GM18861 (cell line): ENCODE measurements around the gene LAMA2.

Experiments
- ATAC-seq: cut with Tn5 transposase; IDR thresholded peaks from one replicate; pipeline ENCODE4 v1.9.1; 2021; ENCODE audit not compliant: unreplicated experiment

Gene LAMA2

DNA sequence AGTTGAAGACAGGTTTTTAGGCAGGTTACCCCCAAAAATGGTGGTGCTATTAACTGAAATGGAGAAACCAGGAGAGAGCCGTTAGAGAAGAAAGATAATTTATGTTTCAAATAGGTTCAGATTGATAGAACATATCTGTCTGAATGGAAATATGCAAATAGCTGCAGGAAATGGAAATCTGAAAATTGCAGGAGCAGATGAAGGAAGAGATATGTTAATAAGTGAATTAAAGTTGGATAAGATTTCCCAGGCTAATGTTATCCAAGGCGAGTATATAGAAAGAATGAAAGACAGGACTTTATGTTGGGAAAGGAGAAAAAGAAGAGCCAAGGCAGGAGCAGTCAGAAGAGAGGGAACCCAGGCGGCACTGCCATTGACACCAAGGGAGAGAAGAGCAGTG is 461.4 kb downstream of the LAMA2 start:
- no peak for ATAC-seq

DNA sequence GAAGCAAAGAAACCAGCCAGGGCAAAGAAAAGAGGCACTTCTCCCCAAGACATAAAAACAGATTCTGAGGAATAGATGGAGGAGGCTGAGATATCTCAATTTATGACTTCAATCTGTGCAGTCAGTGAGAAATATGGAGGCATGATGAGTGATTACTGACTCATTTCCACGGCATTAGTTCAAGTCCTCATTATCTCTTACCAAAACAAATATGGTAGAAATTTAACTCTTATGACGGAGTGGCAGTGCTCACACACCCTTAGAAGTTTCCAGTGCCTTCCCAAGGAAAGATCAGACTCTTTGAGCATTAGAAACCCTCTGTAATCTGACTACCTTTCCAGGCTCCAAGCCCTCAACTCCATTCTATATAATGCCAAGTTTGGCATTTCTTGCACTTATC is 463.0 kb downstream of the LAMA2 start:
- ATAC-seq, result no peak

DNA sequence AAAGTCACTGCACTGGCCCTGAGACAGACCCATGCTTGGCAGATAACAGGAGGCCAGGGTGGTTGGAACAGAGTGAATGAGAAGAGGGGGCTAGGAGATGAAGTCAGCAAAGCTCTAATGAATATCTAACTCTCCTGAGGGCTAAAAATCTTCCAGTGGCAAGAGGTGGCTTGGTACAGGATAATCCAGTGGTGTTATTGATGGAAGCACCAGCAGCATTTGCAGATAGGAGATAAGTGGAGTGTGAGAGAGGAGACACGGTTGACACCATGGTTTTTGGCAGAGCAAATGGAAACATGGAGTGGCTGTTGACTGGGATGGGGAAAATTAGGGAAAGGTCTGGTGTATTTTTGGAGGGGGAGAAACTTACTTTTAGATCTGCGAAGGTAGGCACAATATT is 464.0 kb downstream of the LAMA2 start:
- no peak for ATAC-seq

DNA sequence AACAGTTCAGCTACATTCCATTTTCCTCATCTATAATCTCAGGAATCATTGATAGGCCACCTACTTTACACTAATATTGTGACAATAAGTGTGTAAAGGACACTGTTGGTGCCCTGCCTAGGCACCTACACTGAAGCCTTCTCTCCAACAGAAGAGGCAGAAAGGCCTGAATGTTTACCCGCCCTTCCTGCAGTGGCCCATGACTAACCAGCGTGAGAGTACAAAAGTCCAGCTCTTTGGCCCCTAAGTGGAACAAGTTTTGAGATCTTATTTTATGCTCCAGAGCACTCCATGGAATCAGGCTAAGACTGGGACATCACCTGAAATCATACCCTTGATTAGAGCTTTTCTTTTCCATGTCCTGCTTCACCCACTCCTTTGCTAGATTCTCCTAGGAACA is 467.3 kb downstream of the LAMA2 start:
- ATAC-seq, result no peak

DNA sequence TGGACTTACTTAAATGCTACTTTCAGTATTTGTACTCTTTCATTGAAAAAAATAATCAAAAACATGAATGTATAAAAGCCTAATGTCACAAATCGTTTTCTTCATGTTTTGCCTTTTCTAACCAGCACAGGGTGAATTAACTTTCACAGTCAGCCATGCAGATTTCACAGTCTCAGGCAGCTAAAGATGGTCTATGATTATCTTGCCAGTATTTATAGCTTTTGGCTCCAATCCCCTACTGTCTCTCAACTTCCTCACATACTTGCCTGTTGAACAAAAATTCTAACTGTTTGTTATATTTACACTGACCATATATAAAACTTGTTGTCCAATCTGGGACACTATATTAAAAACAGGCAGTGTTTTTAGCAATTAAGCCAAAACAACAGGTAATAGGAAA is 468.9 kb downstream of the LAMA2 start:
- no peak for ATAC-seq

DNA sequence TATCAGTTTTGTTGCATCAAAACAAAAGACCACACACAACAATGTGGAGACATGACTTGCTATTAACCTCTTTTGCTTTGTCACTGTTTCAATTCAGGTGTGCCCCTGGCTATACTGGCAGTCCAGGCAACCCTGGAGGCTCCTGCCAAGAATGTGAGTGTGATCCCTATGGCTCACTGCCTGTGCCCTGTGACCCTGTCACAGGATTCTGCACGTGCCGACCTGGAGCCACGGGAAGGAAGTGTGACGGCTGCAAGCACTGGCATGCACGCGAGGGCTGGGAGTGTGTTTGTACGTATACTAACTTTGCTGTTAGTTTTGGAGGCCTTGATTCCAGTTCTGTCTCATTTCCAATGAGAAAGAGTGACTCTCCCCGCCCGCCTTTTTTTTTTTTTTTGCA is 470.1 kb downstream of the LAMA2 start:
- ATAC-seq, result no peak

DNA sequence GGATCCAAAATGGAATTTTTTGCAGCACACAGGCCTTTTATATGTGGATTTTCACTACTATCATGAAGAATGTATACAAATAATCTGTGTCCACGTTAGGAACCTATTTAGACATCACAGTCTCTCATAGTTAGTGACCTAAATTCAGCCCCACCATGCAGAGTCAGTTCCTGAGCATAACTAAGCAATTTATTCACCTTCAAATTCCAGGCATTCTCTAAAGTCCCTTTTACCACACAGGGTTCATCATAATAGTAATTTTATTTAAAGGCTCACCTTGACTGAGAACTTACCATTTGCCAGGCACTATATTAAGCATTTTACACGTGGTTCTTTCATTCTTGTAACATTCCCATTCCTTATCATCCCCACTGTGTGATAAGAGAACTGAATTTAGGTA is 473.2 kb downstream of the LAMA2 start:
- no peak for ATAC-seq

DNA sequence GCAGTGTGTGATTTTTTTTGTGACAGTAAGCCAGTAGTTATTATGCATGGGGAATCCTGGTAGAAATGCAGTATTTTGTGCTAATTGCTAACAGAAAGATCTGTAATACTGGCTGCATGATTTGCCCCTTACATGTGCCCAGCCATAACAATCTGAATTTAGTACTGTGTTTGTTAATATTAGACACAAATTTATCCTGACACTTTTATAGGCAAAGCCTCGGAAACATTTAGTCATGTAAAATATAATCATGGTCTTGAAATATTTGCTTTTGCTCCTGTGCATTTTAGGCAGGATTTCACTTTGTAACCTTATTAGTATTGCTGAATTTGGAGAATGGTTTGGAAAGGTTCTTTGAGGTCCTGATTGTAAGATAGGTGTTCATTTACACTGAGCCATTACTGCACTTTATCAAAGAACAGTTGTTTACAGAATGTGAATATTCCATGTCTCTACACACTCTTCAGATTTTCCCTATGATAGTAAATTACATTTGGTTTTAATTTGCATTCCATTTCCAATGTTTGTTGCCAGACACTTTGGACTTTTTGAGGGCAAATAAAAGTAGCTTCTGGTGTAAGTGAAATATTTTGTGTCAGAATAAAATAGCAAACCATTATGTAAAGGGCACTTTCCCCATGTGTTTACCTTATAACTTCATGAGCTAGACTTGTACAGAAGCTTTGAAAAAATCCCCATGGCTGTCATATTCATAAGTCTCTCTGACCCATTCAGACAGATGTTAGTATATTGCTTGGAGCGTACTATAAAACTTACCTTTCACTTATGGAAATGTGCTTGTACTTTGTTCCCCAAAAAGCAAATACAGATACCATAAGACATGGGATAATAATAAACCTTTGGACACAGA is 477.1 kb downstream of the LAMA2 start:
- ATAC-seq, result no peak

DNA sequence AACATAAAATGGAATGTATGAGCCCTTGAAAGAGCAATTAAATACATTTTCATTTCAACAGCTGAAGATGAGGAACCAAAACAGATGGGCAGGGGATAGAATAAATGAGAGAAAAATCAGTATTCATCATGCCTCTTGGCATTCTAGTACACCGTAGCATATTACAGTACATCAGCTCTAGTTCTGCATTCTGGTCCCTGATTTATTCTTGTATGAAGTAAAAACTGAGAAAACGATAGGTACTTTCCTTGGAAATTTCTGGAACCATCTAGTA is 477.7 kb downstream of the LAMA2 start:
- no peak for ATAC-seq

DNA sequence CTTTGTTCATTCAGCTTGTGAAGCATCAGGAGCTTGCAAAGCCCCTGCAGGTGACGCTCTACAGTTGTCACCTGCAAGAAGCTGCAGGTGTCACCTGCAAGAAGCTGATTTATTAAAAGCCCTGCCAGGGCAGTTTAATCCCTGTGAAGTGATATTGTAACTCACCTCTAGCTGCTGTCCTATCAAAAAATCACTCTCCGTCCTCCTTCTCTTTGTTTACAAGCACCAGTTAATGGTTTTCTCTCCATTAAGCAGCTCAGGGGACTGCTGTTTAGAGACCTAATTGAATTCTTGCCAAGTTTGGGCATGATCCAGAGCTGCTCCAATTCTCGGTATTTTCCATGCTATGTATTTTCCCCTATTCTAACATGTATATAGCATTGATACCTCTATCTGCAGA is 481.1 kb downstream of the LAMA2 start:
- ATAC-seq, result no peak

DNA sequence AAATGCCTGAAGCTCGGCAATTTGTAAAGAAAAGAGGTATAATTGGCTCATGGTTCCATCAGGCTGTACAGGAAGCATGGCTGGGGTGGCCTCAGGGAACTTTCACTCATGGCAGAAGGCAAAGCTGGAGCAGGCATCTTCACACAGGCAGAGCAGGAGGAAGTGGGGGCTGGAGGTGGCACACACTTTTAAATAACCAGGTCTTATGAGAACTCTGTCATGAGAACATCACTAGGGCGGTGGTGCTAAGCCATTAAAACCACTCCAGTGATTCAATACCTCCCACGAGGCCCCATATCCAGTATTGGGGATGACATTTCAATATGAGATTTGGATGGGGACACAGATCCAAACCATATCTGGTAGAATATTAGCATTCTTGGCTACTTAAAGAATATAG is 481.8 kb downstream of the LAMA2 start:
- ATAC-seq, result no peak

DNA sequence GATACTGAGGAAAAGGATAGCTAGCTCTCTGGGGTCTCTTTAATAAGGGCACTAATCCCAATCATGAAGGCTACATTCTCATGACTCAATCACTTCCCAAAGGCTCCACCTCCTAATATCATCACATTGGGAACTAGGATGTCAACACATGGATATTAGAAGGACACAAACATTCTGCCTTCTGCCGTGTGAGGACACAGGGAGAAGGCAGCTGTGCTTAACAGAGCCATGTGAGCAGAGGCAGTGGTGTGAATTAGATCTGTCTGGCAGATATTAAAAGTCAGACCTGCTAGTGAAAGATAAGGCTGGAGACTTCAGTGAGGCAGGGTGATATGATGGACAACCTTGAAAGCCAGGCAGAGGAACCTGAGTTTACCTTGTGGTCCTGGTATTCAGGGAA is 485.1 kb downstream of the LAMA2 start:
- ATAC-seq, result no peak

DNA sequence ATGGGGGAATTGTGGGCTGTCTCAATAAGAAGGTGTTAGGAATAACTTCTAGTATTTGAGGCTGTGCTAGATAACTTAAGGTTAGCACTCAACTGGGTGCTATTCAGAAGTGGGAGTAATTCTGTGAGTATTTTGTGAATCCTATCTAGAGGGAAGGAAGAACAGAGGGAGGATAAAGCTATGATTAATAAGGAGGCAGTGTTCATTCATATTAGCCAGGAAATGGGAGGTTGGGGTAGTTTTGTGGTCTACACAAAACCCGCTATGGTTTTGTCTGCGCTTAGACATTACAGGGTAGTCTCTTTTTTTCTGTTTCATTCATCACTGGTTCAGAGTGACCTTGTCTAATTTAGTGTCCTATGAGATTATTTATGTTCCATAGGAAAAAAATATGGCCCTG is 486.0 kb downstream of the LAMA2 start:
- ATAC-seq, result no peak

DNA sequence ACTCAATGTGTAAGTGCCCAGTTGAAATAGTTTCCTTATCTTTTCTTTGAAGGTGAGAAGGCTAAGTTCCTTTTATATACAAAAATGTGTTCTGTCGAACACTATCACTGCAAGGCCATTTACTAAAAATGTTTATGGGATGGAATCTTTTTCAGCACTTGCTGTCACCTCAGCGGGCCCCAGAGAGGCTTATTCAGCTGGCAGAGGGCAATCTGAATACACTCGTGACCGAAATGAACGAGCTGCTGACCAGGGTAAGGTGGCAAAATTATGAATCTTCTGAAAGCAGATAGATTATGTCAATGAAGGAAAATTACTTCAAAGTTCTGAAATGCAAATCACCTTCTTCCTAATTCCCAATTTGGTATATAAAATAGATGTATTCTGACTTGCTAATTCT is 486.8 kb downstream of the LAMA2 start:
- ATAC-seq, result no peak

DNA sequence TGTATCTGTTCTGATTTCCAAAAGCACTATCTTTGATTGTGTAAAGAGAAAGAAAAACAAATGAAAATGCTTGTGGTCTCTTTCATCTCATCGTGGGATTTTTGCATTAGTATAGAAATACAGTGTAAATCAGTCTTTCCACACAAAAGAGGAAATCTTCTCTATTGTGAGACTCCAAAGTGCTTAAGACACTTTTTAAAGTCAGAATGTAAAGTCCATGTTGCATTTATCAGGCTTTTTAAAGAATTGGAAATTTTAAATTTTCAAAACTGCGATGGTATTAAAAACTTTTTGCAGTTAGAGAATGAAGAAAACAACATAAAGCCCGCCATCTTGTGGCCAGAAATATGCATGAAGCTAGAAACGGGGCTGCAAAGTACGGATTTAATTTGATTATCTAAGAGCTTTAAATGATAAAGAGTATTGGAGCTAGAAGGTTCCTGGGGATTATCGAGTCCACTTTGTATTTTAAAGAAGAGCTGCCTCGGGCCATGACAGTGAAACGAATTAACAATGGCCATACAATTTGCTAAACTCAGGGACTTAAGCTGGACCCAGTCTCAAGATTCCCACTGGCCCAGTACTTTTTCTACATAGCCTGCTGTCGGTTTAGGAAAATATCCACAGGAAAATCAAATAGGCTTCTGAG is 487.5 kb downstream of the LAMA2 start:
- ATAC-seq, result no peak

DNA sequence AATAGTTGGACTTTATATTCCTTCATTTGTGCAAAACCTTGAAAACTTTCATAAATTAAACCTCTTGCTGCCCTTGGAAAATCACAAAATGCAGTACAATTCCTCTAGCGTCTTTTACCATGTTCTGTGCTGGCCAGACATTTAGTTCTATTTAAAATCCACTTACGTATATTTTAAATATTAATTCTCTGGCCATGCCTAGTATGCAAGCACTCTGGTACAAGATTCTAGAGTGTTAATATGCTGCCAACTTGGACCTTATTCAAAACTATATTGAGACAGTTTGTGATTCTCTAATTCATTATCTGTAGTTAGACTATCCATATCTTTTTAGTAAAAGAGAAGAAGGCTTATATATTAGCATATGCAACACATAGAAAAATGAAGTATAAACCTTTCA is 498.9 kb downstream of the LAMA2 start:
- no peak for ATAC-seq

DNA sequence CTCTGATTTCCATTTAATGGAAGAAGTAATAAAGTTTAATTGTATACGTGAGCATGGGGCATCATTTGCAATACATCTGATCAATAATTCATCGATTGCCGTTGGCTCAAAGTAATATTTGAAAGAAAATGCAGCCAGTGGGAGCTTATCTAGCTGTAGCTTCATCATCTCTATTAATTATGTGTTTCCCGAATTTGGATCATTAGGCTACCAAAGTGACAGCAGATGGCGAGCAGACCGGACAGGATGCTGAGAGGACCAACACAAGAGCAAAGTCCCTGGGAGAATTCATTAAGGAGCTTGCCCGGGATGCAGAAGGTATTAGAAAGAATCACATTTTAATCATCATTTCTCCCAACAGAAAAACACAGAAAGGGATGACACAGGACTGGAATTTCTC is 500.0 kb downstream of the LAMA2 start:
- ATAC-seq, result no peak

DNA sequence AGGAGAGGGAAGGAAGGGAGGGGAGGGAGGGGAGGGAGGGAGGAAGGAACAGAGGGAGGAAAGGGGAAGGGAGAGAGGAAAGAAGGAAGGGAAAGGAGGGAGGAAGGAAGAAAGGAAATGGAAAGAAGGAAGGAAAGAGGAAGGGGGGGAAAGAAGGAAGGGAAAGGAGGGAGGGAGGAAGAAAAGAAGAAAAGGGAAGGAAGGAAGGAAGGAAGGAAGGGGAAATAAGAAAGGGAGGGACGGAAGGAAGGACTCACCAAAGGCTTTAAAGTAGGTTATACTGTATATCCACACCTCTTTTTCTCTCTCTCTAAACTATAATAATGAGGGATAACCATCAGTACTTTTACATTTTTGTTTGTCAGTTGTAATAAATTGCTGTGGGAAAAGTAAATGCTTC is 502.2 kb downstream of the LAMA2 start:
- no peak for ATAC-seq

DNA sequence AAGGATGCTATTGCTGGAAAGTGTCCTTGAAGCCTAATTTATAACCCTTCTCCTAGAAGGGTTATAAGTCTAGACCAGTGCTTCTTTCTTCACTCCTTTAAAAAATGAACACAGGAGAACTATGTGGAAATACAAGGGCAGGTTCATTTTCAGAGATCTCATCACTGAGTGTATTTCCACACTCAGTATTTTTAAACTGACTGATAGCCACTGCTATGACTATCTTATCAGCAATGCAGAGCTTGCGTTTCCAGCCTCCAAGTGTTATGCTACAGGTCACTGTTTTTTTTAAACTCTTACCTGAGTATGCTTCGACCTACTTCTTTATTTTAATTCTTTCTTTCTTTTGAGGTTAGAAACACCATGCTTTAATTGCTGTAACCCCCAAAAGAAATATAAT is 508.0 kb downstream of the LAMA2 start:
- no peak for ATAC-seq

DNA sequence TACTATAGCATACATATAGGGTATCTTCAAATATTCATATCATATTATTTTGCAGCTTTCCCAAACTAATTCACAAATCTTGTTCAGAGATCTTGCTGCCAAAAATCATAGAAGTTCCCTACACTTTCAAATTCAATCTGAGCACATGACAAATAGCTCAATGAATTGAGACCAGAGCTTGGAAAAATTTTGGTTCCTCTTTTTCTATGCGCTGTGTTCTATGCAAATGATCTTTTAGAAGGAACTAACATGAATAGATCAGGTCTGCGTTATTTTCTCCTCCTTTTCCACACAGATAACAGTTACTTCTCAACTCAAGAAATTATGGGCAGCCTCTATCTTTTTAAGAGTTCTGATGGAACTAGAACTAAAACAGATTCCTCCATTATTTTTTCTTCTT is 510.7 kb downstream of the LAMA2 start:
- ATAC-seq, result peak; percentile 53

DNA sequence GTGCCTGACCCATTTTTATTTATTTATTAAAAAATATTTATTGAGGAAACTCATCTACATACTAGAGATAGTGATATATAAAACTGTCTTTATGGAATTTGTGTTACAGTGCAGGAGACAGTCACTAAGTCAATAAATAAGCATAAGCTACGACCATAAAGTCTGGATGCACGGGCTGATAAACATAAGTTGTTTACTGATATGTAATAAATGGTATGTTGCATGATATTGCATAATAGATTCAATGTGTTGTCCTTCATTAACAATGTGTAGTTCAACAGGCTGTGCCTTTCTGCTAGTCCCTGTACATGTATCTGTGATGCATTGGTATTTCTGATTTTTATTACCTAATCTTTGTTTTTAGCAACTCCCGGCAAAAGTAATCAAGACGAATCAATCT is 515.8 kb downstream of the LAMA2 start:
- ATAC-seq, result no peak

DNA sequence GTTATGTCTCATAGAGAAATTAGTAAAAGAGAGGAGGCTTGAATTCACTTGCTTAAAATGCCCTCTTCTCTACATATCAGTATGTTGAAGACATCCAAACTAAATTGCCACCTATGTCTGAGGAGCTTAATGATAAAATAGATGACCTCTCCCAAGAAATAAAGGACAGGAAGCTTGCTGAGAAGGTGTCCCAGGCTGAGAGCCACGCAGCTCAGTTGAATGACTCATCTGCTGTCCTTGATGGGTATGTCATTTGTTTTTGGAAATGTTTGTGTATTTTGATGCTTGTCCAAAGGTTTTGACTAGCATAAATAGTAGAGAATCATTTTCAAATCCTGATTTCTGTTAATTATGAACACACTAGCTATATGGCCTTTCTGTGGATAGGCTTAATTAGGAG is 519.3 kb downstream of the LAMA2 start:
- ATAC-seq, result no peak

DNA sequence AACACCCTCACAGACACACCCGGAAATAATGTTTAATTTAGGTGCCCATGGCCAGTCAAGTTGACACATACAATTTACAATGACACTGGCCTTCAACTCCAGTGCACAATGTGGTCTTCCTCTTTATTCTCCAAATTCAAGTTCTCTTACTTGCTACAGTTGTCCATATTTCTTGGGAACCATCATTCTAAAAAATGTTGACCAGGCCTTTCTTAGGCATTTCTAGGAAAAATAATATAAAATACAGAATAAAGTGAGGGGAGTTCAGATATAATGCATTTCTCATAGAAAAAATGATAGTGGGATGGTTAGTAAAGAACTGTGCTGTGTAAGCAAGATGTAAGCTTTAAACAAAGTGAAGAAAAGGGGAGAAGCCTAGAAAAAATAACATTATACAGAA is 528.2 kb downstream of the LAMA2 start:
- no peak for ATAC-seq
